Measurements from ENCODE around the gene GNG2. TPM values are rescaled to one million over a fixed set of nuclear protein-coding genes. Genes with fewer than 3 reads are reported as not detected.

GNG2 gene
- total RNA-seq, 1 experiment from 2014 or later, result 7.0 TPM

DNA sequence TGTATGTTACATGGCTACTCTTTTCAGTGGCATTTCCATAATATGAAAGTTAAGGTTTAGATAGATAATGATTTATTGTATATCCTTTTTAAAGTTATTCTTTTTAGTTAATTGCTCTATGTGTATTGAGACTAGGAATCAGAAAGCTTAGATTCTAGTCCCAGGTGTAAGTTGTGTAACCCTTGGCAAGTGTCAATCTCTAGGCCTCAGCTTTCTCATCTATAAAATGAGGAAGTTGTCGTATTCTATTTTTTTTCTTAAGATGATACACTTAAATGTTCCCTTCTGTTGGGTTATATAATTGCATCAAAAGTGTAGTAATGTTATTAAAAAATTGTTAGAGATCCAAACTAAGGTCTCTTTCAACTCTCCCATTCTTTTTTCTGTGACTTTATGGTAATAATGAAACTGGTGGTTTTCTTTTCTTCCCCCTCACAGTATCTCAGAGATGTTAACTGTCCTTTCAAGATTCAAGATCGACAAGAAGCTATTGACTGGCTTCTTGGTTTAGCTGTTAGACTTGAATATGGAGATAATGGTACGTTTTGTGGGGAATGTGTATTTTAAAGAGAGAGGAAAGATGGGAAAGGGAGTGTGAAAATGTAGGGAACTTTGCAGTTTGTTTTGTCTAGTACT lies 133.0 kb downstream of the GNG2 start:
- no peak overlapping the region for H3K4me2 ChIP-seq (ENCODE audit: insufficient read depth, insufficient read length, low read length)
- H2BK20ac ChIP-seq (ENCODE audit: low read depth, low read length, poor library complexity, severe bottlenecking), result no peak overlapping the region
- no peak for DNase-seq
- H3K27ac ChIP-seq (ENCODE audit: insufficient read length, low read depth, low read length), result no peak overlapping the region
- no peak overlapping the region for H3K23ac ChIP-seq (ENCODE audit: insufficient read length, low read depth, low read length)
- peaks cover 8% of the 10 kb centered on the region; the same call in 1 of the 2 replicates for H3K79me2 ChIP-seq (ENCODE audit: insufficient read depth, low read length)
- Mint-ChIP-seq H3K4me3 (no peak overlapping the region), H3K27me3 (ENCODE audit: low read depth) (no peaks in the 10 kb centered on the region), H3K27ac (no peak overlapping the region), H3K36me3 (ENCODE audit: insufficient read depth in 1 of 3, low read depth in 3 of 3) (peaks cover 27 to 61% (median 53%) of the 10 kb centered on the region in 3 experiments; a peak in 6 of 7 replicates), H3K9me3 (no peaks in the 10 kb centered on the region), H3K4me1 (peaks cover 5 to 10% of the 10 kb centered on the region in 2 experiments)
- 100% methylated on average over 1 of the region's 3 CpGs for WGBS (ENCODE audit: extremely low coverage, insufficient read length, low lambda C conversion rate)
- TF ChIP-seq, protein P1, sequence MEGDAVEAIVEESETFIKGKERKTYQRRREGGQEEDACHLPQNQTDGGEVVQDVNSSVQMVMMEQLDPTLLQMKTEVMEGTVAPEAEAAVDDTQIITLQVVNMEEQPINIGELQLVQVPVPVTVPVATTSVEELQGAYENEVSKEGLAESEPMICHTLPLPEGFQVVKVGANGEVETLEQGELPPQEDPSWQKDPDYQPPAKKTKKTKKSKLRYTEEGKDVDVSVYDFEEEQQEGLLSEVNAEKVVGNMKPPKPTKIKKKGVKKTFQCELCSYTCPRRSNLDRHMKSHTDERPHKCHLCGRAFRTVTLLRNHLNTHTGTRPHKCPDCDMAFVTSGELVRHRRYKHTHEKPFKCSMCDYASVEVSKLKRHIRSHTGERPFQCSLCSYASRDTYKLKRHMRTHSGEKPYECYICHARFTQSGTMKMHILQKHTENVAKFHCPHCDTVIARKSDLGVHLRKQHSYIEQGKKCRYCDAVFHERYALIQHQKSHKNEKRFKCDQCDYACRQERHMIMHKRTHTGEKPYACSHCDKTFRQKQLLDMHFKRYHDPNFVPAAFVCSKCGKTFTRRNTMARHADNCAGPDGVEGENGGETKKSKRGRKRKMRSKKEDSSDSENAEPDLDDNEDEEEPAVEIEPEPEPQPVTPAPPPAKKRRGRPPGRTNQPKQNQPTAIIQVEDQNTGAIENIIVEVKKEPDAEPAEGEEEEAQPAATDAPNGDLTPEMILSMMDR (conservative IDR thresholded peaks at IDR 0.05), result no peak
- no peak overlapping the region for H2AK5ac ChIP-seq (ENCODE audit: insufficient read length, low read length)
- H4K5ac ChIP-seq (ENCODE audit: insufficient read length, low read depth, low read length), result no peak overlapping the region
- H2BK120ac ChIP-seq (ENCODE audit: low read depth, low read length, poor library complexity, severe bottlenecking), result no peak overlapping the region
- peaks cover 5% of the 10 kb centered on the region for H3K23me2 ChIP-seq (ENCODE audit: insufficient read length, low read depth, low read length, poor library complexity, severe bottlenecking)
- no peak overlapping the region for H3K14ac ChIP-seq (ENCODE audit: insufficient read depth, low read length)
- H3T11ph ChIP-seq (ENCODE audit: low read length), result no peak overlapping the region
- H4K8ac ChIP-seq (replicated peaks; ENCODE audit: insufficient read length, low read depth, low read length), result no peak overlapping the region
- H3K9ac ChIP-seq (ENCODE audit: extremely low read depth, insufficient read length, low read length), result no peak overlapping the region
- H3K79me1 ChIP-seq (ENCODE audit: insufficient read depth, low read depth, low read length, poor library complexity, severe bottlenecking), result no peaks in the 10 kb centered on the region
- no peak overlapping the region for H3K4ac ChIP-seq (ENCODE audit: low read depth, low read length)
- no peaks in the 10 kb centered on the region for H3K27me3 ChIP-seq (ENCODE audit: insufficient read depth, low read length)
- H2BK12ac ChIP-seq (ENCODE audit: insufficient read length, low read depth, low read length), result no peak overlapping the region
- no peaks in the 10 kb centered on the region for H3K4me1 ChIP-seq (ENCODE audit: insufficient read depth, low read length)
- no peak overlapping the region for H3K18ac ChIP-seq (ENCODE audit: insufficient read length, low read depth, low read length)
- no peak overlapping the region for H4K91ac ChIP-seq (ENCODE audit: insufficient read length, low read depth, low read length)
- H2BK15ac ChIP-seq (ENCODE audit: low read depth, low read length), result no peak overlapping the region
- H4K20me1 ChIP-seq (ENCODE audit: control insufficient read depth, insufficient read depth, insufficient read length), result no peaks in the 10 kb centered on the region
- no peaks in the 10 kb centered on the region for H3K9me3 ChIP-seq (ENCODE audit: control insufficient read depth, low read depth, low read length)
- H3K56ac ChIP-seq (ENCODE audit: insufficient read length, low read depth, low read length), result no peak overlapping the region
- H2BK5ac ChIP-seq (ENCODE audit: insufficient read length, low read length), result no peak overlapping the region
- no peak overlapping the region for H2AFZ ChIP-seq (ENCODE audit: low read length)
